GM21786 (cell line): ENCODE data around the gene GPR6.

ENCODE experiments used
- ATAC-seq: cut with Tn5 transposase; IDR thresholded peaks from one replicate; pipeline ENCODE4 v1.9.1; 2021; ENCODE audit not compliant: unreplicated experiment

The GPR6 gene

GRCh38 chr6:109978174-109979032, at the start of gene GPR6:
GPR6 (plus strand) TSS chr6:109978311; CDS start chr6:109979113, 802 bp downstream.
- peak; percentile 52 for ATAC-seq

GRCh38 chr6:109934293-109934692, 43.8 kb upstream of the GPR6 start:
- no peak for ATAC-seq

- no peak for ATAC-seq
These were observed 38.5 kb upstream of the GPR6 start for GRCh38 chr6:109939654-109940053.

GRCh38 chr6:109944448-109944847, 33.7 kb upstream of the GPR6 start:
- no peak for ATAC-seq

GRCh38 chr6:109945091-109945490, 33.0 kb upstream of the GPR6 start:
- ATAC-seq: no peak

- ATAC-seq: no peak
These were observed 31.1 kb upstream of the GPR6 start for GRCh38 chr6:109946979-109947378.

- no peak for ATAC-seq
These were observed 28.6 kb upstream of the GPR6 start for GRCh38 chr6:109949281-109950065.

GRCh38 chr6:109955491-109955890, 22.6 kb upstream of the GPR6 start:
- ATAC-seq: no peak

GRCh38 chr6:109958626-109959025, 19.5 kb upstream of the GPR6 start:
- no peak for ATAC-seq

GRCh38 chr6:109961611-109962041, 16.5 kb upstream of the GPR6 start:
- no peak for ATAC-seq

GRCh38 chr6:109962271-109962670, 15.8 kb upstream of the GPR6 start:
- no peak for ATAC-seq

- ATAC-seq: no peak
These were observed 14.4 kb upstream of the GPR6 start for GRCh38 chr6:109963598-109964170.

- ATAC-seq: no peak
These were observed 13.2 kb upstream of the GPR6 start for GRCh38 chr6:109964949-109965348.

- ATAC-seq: no peak
These were observed 11.8 kb upstream of the GPR6 start for GRCh38 chr6:109966299-109966698.

- ATAC-seq: no peak
These were observed 329 bp upstream of the GPR6 start for GRCh38 chr6:109977791-109978173.

GRCh38 chr6:109979033-109979921, 1.2 kb downstream of the GPR6 start:
- ATAC-seq: no peak

- ATAC-seq: no peak
These were observed 6.3 kb downstream of the GPR6 start for GRCh38 chr6:109984410-109984809.

GRCh38 chr6:109987196-109987595, 9.1 kb downstream of the GPR6 start:
- ATAC-seq: no peak

- no peak for ATAC-seq
These were observed 13.3 kb downstream of the GPR6 start for GRCh38 chr6:109991201-109992101.
